SU-DHL-6 (cell line): ENCODE data around the gene AGAP1.

ENCODE experiments used
- H2AFZ ChIP-seq: fragments of 200-600 bp; sonication (generic); 2 replicates; pipeline ENCODE4 v1.6.1; 2014; ENCODE audit warnings: low read depth, mild to moderate bottlenecking, moderate library complexity, mixed read lengths, antibody characterized with exemption, low read length; ENCODE audit not compliant: severe bottlenecking
- H3F3A ChIP-seq: fragments of 200-600 bp; shearing (Covaris generic); 2 replicates; pipeline ENCODE4 v1.6.0; 2016; ENCODE audit warnings: antibody characterized with exemption, mild to moderate bottlenecking; ENCODE audit not compliant: insufficient read depth
- H3K27ac ChIP-seq: fragments of 200-600 bp; sonication (generic); 2 replicates; pipeline ENCODE4 v1.5.1; 2016; ENCODE audit warnings: low read depth, mild to moderate bottlenecking, low read length, moderate library complexity, mixed read lengths
- H3K27me3 ChIP-seq: fragments of 200-600 bp; sonication (generic), shearing (Covaris generic); 2 replicates; pipeline ENCODE4 v1.6.0; 2014; ENCODE audit warnings: mild to moderate bottlenecking, low read length
- H3K36me3 ChIP-seq: fragments of 200-600 bp; sonication (generic); 2 replicates; pipeline ENCODE4 v1.6.1; 2014; ENCODE audit warnings: mild to moderate bottlenecking, low read length, mixed read lengths
- H3K4me2 ChIP-seq: fragments of 300-600, 200-600 bp; shearing (Covaris generic), sonication (generic); 2 replicates; pipeline ENCODE4 v1.6.0; 2014; ENCODE audit warnings: low read length, low read depth, mild to moderate bottlenecking; ENCODE audit not compliant: poor library complexity, severe bottlenecking
- H3K4me3 ChIP-seq: fragments of 200-600 bp; sonication (generic); 2 replicates; pipeline ENCODE4 v1.5.1; 2014; ENCODE audit warnings: antibody characterized with exemption, low read length, mild to moderate bottlenecking, mixed read lengths; ENCODE audit not compliant: insufficient read depth, poor library complexity, severe bottlenecking
- H3K79me2 ChIP-seq: fragments of 200-600 bp; sonication (generic); 2 replicates; pipeline ENCODE4 v1.6.1; 2014; ENCODE audit warnings: mild to moderate bottlenecking, low read length, moderate library complexity; ENCODE audit not compliant: insufficient read depth
- H3K9ac ChIP-seq: fragments of 200-600 bp; sonication (generic); 2 replicates; pipeline ENCODE4 v1.7.0; 2014; ENCODE audit warnings: mild to moderate bottlenecking, low read length
- H3K9me2 ChIP-seq: fragments of 200-600 bp; sonication (generic); replicated peaks from 2 replicates; pipeline ENCODE4 v1.6.1; 2014; ENCODE audit warnings: low read length; ENCODE audit not compliant: insufficient read depth
- H3K9me3 ChIP-seq: fragments of 200-600 bp; sonication (generic); 2 replicates; pipeline ENCODE4 v1.6.1; 2014; ENCODE audit warnings: low read length, mixed read lengths; ENCODE audit not compliant: insufficient read depth
- H4K20me1 ChIP-seq: fragments of 200-600 bp; sonication (generic); 2 replicates; pipeline ENCODE4 v1.6.1; 2014; ENCODE audit warnings: low read depth, mild to moderate bottlenecking, antibody characterized with exemption, low read length, moderate library complexity, mixed read lengths
- EZH2phosphoT487 ChIP-seq: fragments of 200-600 bp; sonication (generic), shearing (Covaris generic); conservative IDR thresholded peaks from 2 replicates; pipeline ENCODE4 v1.6.1; 2018; ENCODE audit warnings: mild to moderate bottlenecking, antibody characterized with exemption, low read length, moderate library complexity, mixed read lengths
- TF ChIP-seq, protein P1 (sequence below): fragments of 200-600 bp; sonication (generic); IDR thresholded peaks from one replicate; pipeline ENCODE4 v1.5.1; 2017; ENCODE audit warnings: antibody characterized with exemption, mild to moderate bottlenecking, low read length, moderate library complexity; ENCODE audit not compliant: insufficient read depth, poor library complexity, severe bottlenecking

The AGAP1 gene

DNA sequence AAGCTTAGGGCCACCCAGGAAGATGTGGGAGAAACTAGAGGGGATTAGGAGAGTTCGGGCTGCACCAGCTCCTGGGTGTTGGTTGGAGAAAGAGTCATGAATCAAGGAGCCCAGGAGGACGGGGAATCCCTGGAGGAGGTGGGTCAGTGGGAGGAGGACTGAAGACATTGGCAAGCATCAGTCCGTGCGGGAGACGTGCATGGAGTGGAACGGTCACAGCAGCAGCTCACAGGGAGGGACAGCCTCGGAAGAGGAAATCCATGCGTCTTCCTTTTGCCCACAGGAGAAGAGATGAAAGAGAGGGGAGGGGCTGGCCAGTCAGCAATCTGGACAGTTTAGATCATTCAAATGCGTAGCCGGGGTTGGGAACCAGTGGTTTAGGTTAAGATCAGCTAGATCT, 495.7 kb downstream of the AGAP1 start:
- Histone ChIP-seq H2AFZ (no peak overlapping the region), H3K79me2 (no peaks in the 10 kb centered on the region), H3K36me3 (no peaks in the 10 kb centered on the region), H4K20me1 (no peaks in the 10 kb centered on the region), H3F3A (no peaks in the 10 kb centered on the region), H3K4me2 (no peak overlapping the region), H3K9me3 (no peaks in the 10 kb centered on the region), H3K27me3 (no peaks in the 10 kb centered on the region), H3K27ac (no peak overlapping the region), H3K9me2 (no peaks in the 10 kb centered on the region), H3K9ac (no peak overlapping the region), H3K4me3 (no peak overlapping the region)
- TF ChIP-seq EZH2phosphoT487 = no peak
- TF ChIP-seq, protein P1, sequence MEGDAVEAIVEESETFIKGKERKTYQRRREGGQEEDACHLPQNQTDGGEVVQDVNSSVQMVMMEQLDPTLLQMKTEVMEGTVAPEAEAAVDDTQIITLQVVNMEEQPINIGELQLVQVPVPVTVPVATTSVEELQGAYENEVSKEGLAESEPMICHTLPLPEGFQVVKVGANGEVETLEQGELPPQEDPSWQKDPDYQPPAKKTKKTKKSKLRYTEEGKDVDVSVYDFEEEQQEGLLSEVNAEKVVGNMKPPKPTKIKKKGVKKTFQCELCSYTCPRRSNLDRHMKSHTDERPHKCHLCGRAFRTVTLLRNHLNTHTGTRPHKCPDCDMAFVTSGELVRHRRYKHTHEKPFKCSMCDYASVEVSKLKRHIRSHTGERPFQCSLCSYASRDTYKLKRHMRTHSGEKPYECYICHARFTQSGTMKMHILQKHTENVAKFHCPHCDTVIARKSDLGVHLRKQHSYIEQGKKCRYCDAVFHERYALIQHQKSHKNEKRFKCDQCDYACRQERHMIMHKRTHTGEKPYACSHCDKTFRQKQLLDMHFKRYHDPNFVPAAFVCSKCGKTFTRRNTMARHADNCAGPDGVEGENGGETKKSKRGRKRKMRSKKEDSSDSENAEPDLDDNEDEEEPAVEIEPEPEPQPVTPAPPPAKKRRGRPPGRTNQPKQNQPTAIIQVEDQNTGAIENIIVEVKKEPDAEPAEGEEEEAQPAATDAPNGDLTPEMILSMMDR = no peak

DNA sequence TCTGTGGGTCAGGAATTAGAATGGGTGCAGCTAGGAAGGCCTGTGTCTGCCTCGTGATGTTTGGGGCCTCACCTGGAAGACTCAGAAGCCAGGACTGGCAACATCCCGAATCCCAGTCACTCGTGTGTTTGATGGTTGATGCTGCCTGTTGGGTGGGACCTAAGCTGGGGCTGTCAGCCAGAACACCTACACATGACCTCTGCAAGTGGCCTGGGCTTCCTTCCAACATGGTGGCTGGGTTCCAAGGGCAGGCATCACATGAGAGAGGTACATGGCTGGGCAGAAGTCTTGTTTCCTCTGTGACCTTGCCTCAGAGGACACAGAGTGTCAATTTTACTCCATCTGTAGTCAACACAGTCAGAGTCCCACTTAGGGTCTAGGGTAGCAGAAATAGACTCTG, 496.5 kb downstream of the AGAP1 start:
- Histone ChIP-seq H3K4me2 (no peak overlapping the region), H3K9me2 (no peaks in the 10 kb centered on the region), H4K20me1 (no peaks in the 10 kb centered on the region), H3K9me3 (no peaks in the 10 kb centered on the region), H3K27me3 (no peaks in the 10 kb centered on the region), H3K4me3 (no peak overlapping the region), H3F3A (no peaks in the 10 kb centered on the region), H3K9ac (no peak overlapping the region), H2AFZ (no peak overlapping the region), H3K79me2 (no peaks in the 10 kb centered on the region), H3K36me3 (no peaks in the 10 kb centered on the region), H3K27ac (no peak overlapping the region)
- TF ChIP-seq, protein P1 = no peak
- no peak for TF ChIP-seq EZH2phosphoT487

DNA sequence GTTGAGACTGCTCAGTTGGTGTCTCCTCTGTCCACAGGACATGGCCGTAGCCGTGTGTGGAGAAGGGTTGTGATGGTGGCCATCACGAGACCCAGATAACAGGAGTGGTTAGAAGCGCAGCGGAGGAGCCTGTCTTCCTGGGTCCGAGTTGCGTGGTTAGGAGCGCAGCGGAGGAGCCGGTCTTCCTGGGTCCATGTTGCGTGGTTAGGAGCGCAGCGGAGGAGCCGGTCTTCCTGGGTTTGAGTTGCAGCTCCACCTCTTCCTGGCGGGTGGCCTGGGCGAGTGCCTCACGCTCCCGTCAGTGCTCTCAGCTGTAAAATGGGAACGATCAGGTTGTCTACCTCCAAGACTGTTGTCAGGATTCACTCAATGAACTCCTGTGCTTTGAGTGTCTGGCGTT, 498.2 kb downstream of the AGAP1 start:
- Histone ChIP-seq H3K36me3 (no peaks in the 10 kb centered on the region), H3K79me2 (no peaks in the 10 kb centered on the region), H3K27ac (no peak overlapping the region), H3K9ac (no peak overlapping the region), H3K4me3 (no peak overlapping the region), H3F3A (no peaks in the 10 kb centered on the region), H3K4me2 (no peak overlapping the region), H3K9me2 (no peaks in the 10 kb centered on the region), H4K20me1 (no peaks in the 10 kb centered on the region), H3K9me3 (no peaks in the 10 kb centered on the region), H2AFZ (no peak overlapping the region), H3K27me3 (no peaks in the 10 kb centered on the region)
- TF ChIP-seq EZH2phosphoT487 = no peak
- TF ChIP-seq, protein P1 = no peak
